ENCODE measurements around the gene ITGAX. TPM values are rescaled to one million over a fixed set of nuclear protein-coding genes. Genes with fewer than 3 reads are reported as not detected.

The ITGAX gene
- total and polyA plus RNA-seq, 4 donors, result 38.1 to 148 (median 113) TPM

DNA sequence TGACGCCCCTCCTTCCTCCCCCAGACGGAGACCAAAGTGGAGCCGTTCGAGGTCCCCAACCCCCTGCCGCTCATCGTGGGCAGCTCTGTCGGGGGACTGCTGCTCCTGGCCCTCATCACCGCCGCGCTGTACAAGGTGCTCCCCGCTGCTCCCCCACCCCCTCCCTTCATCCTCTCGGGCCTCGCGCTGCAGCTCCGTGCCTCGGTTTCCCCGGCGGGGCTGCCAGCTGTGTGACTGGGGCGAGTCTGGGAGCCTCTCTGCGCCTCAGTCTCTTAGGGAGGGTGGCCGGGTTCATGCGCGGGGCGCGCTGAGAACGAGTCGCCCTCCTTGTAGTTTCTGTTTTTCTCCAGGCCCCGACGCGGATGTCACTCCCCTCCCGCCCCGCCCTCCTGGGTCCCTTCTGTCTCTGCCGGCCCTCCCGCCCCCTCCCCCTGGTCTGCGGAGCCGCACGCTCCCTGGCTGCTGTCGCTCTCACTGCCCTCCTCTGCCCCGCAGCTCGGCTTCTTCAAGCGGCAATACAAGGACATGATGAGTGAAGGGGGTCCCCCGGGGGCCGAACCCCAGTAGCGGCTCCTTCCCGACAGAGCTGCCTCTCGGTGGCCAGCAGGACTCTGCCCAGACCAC, 23.7 kb upstream of the ITGAX start:
- peaks cover 0 to 48% (median 29%) of the 10 kb centered on the region in 3 donors for H3K27me3 ChIP-seq (ENCODE audit: control insufficient read depth in 3 of 3, insufficient read depth in 3 of 3, low read length in 2 of 3)

DNA sequence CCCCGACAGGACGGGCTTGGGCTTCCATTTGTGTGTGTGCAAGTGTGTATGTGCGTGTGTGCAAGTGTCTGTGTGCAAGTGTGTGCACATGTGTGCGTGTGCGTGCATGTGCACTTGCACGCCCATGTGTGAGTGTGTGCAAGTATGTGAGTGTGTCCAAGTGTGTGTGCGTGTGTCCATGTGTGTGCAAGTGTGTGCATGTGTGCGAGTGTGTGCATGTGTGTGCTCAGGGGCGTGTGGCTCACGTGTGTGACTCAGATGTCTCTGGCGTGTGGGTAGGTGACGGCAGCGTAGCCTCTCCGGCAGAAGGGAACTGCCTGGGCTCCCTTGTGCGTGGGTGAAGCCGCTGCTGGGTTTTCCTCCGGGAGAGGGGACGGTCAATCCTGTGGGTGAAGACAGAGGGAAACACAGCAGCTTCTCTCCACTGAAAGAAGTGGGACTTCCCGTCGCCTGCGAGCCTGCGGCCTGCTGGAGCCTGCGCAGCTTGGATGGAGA, 23.1 kb upstream of the ITGAX start:
- peaks cover 0 to 11% (median 1%) of the 10 kb centered on the region in 4 donors for H3K9me3 ChIP-seq (ENCODE audit: control insufficient read depth in 4 of 4, insufficient read depth in 3 of 4, low read length in 3 of 4)
- DNase-seq (no peak), ATAC-seq (ENCODE audit: insufficient read depth, low FRiP score) (no peak)
- no peaks in the 10 kb centered on the region for H3K4me1 ChIP-seq (ENCODE audit: control insufficient read depth in 5 of 5, insufficient read depth in 5 of 5, low read length in 5 of 5)
- no peaks in the 10 kb centered on the region for H3K36me3 ChIP-seq (ENCODE audit: control insufficient read depth in 4 of 4, insufficient read depth in 4 of 4, low read length in 4 of 4)
- TF ChIP-seq, protein P1, sequence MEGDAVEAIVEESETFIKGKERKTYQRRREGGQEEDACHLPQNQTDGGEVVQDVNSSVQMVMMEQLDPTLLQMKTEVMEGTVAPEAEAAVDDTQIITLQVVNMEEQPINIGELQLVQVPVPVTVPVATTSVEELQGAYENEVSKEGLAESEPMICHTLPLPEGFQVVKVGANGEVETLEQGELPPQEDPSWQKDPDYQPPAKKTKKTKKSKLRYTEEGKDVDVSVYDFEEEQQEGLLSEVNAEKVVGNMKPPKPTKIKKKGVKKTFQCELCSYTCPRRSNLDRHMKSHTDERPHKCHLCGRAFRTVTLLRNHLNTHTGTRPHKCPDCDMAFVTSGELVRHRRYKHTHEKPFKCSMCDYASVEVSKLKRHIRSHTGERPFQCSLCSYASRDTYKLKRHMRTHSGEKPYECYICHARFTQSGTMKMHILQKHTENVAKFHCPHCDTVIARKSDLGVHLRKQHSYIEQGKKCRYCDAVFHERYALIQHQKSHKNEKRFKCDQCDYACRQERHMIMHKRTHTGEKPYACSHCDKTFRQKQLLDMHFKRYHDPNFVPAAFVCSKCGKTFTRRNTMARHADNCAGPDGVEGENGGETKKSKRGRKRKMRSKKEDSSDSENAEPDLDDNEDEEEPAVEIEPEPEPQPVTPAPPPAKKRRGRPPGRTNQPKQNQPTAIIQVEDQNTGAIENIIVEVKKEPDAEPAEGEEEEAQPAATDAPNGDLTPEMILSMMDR (IDR thresholded peaks at IDR 0.05; ENCODE audit: control extremely low read depth, extremely low read depth), result no peak
- 84 to 91% methylated on average over 23 of the region's 23 CpGs for WGBS, 2 donors
- no peak overlapping the region for H3K9ac ChIP-seq (ENCODE audit: insufficient read depth in 1 of 2, low read length in 2 of 2)
- no peak overlapping the region for H3K27ac ChIP-seq (ENCODE audit: low read depth in 1 of 2, low read length in 1 of 2)
- H3K27me3 ChIP-seq (ENCODE audit: control insufficient read depth in 3 of 3, insufficient read depth in 3 of 3, low read length in 2 of 3), result peaks cover 0 to 48% (median 29%) of the 10 kb centered on the region in 3 donors
- H3K4me3 ChIP-seq, result no peak overlapping the region

More for the DNA sequence above, 23.7 kb upstream of the ITGAX start:
- H3K27ac ChIP-seq (ENCODE audit: low read depth in 1 of 2, low read length in 1 of 2), result no peak overlapping the region
- 5 to 6% methylated on average over 41 to 46 of the region's 46 CpGs for WGBS, 2 donors
- peaks cover 0 to 13% (median 1%) of the 10 kb centered on the region in 4 donors for H3K9me3 ChIP-seq (ENCODE audit: control insufficient read depth in 4 of 4, insufficient read depth in 3 of 4, low read length in 3 of 4)
- TF ChIP-seq, protein P1 (IDR thresholded peaks at IDR 0.05; ENCODE audit: control extremely low read depth, extremely low read depth), result no peak
- no peaks in the 10 kb centered on the region for H3K4me1 ChIP-seq (ENCODE audit: control insufficient read depth in 5 of 5, insufficient read depth in 5 of 5, low read length in 5 of 5)
- H3K36me3 ChIP-seq (ENCODE audit: control insufficient read depth in 4 of 4, insufficient read depth in 4 of 4, low read length in 4 of 4), result no peaks in the 10 kb centered on the region
- ATAC-seq (ENCODE audit: insufficient read depth, low FRiP score) (no peak), DNase-seq (no peak)
- no peak overlapping the region for H3K4me3 ChIP-seq
- H3K9ac ChIP-seq (ENCODE audit: insufficient read depth in 1 of 2, low read length in 2 of 2), result no peak overlapping the region

DNA sequence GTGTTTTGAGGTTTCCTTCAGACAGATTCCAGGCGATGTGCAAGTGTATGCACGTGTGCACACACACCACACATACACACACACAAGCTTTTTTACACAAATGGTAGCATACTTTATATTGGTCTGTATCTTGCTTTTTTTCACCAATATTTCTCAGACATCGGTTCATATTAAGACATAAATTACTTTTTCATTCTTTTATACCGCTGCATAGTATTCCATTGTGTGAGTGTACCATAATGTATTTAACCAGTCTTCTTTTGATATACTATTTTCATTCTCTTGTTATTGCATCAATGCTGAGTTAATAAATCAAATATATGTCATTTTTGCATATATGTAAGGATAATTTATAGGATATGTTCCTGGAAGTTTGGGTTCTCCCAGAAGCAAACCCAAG, 22.4 kb upstream of the ITGAX start:
- no peaks in the 10 kb centered on the region for H3K36me3 ChIP-seq (ENCODE audit: control insufficient read depth in 4 of 4, insufficient read depth in 4 of 4, low read length in 4 of 4)
- TF ChIP-seq, protein P1 (IDR thresholded peaks at IDR 0.05; ENCODE audit: control extremely low read depth, extremely low read depth), result no peak

More for the DNA sequence above, 22.4 kb upstream of the ITGAX start:
- H3K4me3 ChIP-seq, result no peak overlapping the region
- no peak for ATAC-seq (ENCODE audit: insufficient read depth, low FRiP score)
- H3K9me3 ChIP-seq (ENCODE audit: control insufficient read depth in 4 of 4, insufficient read depth in 3 of 4, low read length in 3 of 4), result peaks cover 0 to 10% (median 1%) of the 10 kb centered on the region in 4 donors
- H3K4me1 ChIP-seq (ENCODE audit: control insufficient read depth in 5 of 5, insufficient read depth in 5 of 5, low read length in 5 of 5), result no peaks in the 10 kb centered on the region
- WGBS, 2 donors, result 92 to 96% methylated on average over 4 of the region's 4 CpGs
- H3K9ac ChIP-seq (ENCODE audit: insufficient read depth in 1 of 2, low read length in 2 of 2), result no peak overlapping the region
- no peak for DNase-seq
- no peak overlapping the region for H3K27ac ChIP-seq (ENCODE audit: low read depth in 1 of 2, low read length in 1 of 2)
- peaks cover 0 to 48% (median 29%) of the 10 kb centered on the region in 3 donors for H3K27me3 ChIP-seq (ENCODE audit: control insufficient read depth in 3 of 3, insufficient read depth in 3 of 3, low read length in 2 of 3)
